Kidney (tissue), 14 donors: Measurements from ENCODE around the gene IQUB. TPM values are rescaled to one million over a fixed set of nuclear protein-coding genes. Genes with fewer than 3 reads are reported as not detected.
A peak's percentile ranks its signal among the peaks of the same experiment; 100 is the strongest.

Experiments used
- DNase-seq, 5 donors: peaks; one replicate each; pipeline ENCODE4 v3.0.0-alpha.2; 2013 to 2020
- FAIRE-seq: peaks from 2 replicates; lab custom pipeline; 2012; peaks lifted over from hg19 to GRCh38; lab: Jason Lieb, UNC
- H3K27ac ChIP-seq, 2 donors: one replicate each; pipeline ENCODE4 v1.7.0; 2013; ENCODE audit warnings: low read depth in 2 of 2, low read length in 2 of 2, inconsistent platforms in 1 of 2
- H3K27me3 ChIP-seq: one replicate; pipeline ENCODE4 v1.7.1; 2013; ENCODE audit warnings: low read length, inconsistent platforms; ENCODE audit not compliant: control insufficient read depth, insufficient read depth
- H3K36me3 ChIP-seq, 3 donors: one replicate each; pipeline versions ENCODE4 v1.7.0 to v1.7.1; 2013; ENCODE audit warnings: low read length in 3 of 3, control low read depth in 1 of 3, inconsistent platforms in 1 of 3; ENCODE audit not compliant: insufficient read depth in 3 of 3, control insufficient read depth in 2 of 3
- H3K4me1 ChIP-seq, 3 donors: one replicate each; pipeline versions ENCODE4 v1.7.0 to v1.7.1; 2013; ENCODE audit warnings: low read length in 3 of 3, inconsistent platforms in 1 of 3, low read depth in 1 of 3; ENCODE audit not compliant: control insufficient read depth in 2 of 3, insufficient read depth in 2 of 3
- H3K4me3 ChIP-seq, 3 donors: one replicate each; pipeline versions ENCODE4 v1.7.0 to v1.8.1; 2013; ENCODE audit warnings: low read length in 3 of 3, control low read depth in 1 of 3, inconsistent platforms in 1 of 3
- H3K9ac ChIP-seq, 3 donors: one replicate each; pipeline versions ENCODE4 v1.7.0 to v1.7.1; 2013; ENCODE audit warnings: low read length in 3 of 3, control low read depth in 1 of 3, inconsistent platforms in 1 of 3
- H3K9me3 ChIP-seq, 3 donors: one replicate each; pipeline versions ENCODE4 v1.7.0 to v1.7.1; 2013; ENCODE audit warnings: low read length in 3 of 3, control low read depth in 1 of 3, inconsistent platforms in 1 of 3; ENCODE audit not compliant: control insufficient read depth in 2 of 3, insufficient read depth in 1 of 3
- CTCF ChIP-seq: IDR thresholded peaks from 3 replicates; pipeline ENCODE4 v1.5.1; 2012; ENCODE audit warnings: mild to moderate bottlenecking, moderate library complexity, borderline replicate concordance; ENCODE audit not compliant: insufficient read depth; ENCODE audit errors: extremely low read depth
- intact Hi-C: fragments of 100-400 bp; cut with DNase I; formaldehyde crosslinking; loops from one replicate; pipeline ENCODE4 v1.11.1; 2022
- polyA plus RNA-seq: library from polyadenylated mRNA; stranded (reverse); fragments of 350-450 nt; fragmentation: Illumina TruSeq; extraction: RNeasy Lipid Tissue Mini Kit (QIAGEN cat#74804); gene quantifications from one replicate; pipeline ENCODE4 v1.2.3, GENCODE V29; 2014; ENCODE audit warnings: low read depth, low replicate concordance; ENCODE audit not compliant: insufficient read depth
- total RNA-seq: library from RNA; stranded (reverse); fragmentation: NEBNext Ultra II Directional; extraction: Animal tissue kit (Norgen Biotek cat#: 25700); gene quantifications from one replicate; pipeline ENCODE4 v1.2.1, GENCODE V29; 2021
- donor health status: control.
- donor health status: control.
- donor health status: control.
- donor health status: control.
- donor health status: control.
- donor health status: DM: yes; HTN: yes; CAD: no.
- donor health status: Normal renal cell carcinoma (clear cell type).

IQUB gene
- total and polyA plus RNA-seq, 2 donors from 2014 or later = 1.8 to 6.9 TPM

GRCh38 chr7:123569352-123570010 lies 35.1 kb upstream of the IQUB start:
- intact Hi-C loops = no loop called here
- Histone ChIP-seq H3K27me3 (no peaks in the 10 kb centered on the region), H3K36me3 (no peaks in the 10 kb centered on the region), H3K9me3 (no peaks in the 10 kb centered on the region), H3K27ac (no peak overlapping the region), H3K4me1 (no peaks in the 10 kb centered on the region), H3K9ac (no peak overlapping the region), H3K4me3 (no peak overlapping the region)
- DNase-seq = no peak
- TF ChIP-seq CTCF = no peak
- FAIRE-seq = no peak

- Histone ChIP-seq H3K4me3 (no peak overlapping the region), H3K36me3 (no peaks in the 10 kb centered on the region), H3K4me1 (no peaks in the 10 kb centered on the region), H3K27me3 (no peaks in the 10 kb centered on the region), H3K9ac (no peak overlapping the region), H3K9me3 (no peaks in the 10 kb centered on the region), H3K27ac (no peak overlapping the region)
- FAIRE-seq (no peak), DNase-seq (no peak)
- intact Hi-C loops = no loop called here
- no peak for TF ChIP-seq CTCF
These were observed 27.7 kb upstream of the IQUB start for GRCh38 chr7:123562121-123562520.

GRCh38 chr7:123558289-123558874 lies 24.0 kb upstream of the IQUB start:
- no peak for DNase-seq
- Histone ChIP-seq H3K4me1 (peaks cover 2 to 13% (median 8%) of the 10 kb centered on the region in 3 donors), H3K9ac (peak overlapping the region; percentile 85 to 96 (median 91)), H3K9me3 (no peaks in the 10 kb centered on the region), H3K36me3 (peaks cover 0 to 5% (median 2%) of the 10 kb centered on the region in 3 donors), H3K27ac (peak overlapping the region in 1 of 2 donors; percentile 74), H3K27me3 (no peaks in the 10 kb centered on the region), H3K4me3 (peak overlapping the region; percentile 92 to 100 (median 97))
- FAIRE-seq = no peak
- intact Hi-C loops = no loop called here
- no peak for TF ChIP-seq CTCF
